Endothelial cell of umbilical vein (primary cell): ENCODE results near the gene VASN. TPM values are rescaled to one million over a fixed set of nuclear protein-coding genes. Genes with fewer than 3 reads are reported as not detected.

ENCODE experiments used
- BruUV-seq: library from RNA; stranded (reverse); fragments of 400-500 nt; replicated peaks from 2 replicates; lab custom pipeline; 2021; lab: Mats Ljungman, UMichigan
- CTCF ChIA-PET: fragments of 300-600, 350-600 bp; sonication (Branson Sonifier 250); formaldehyde crosslinking; loops from one replicate; lab custom pipeline; 2021; ENCODE audit warnings: antibody characterized with exemption, inconsistent platforms; lab: Charles Lee
- POLR2A ChIA-PET: fragments of 300-600, 350-600 bp; sonication (Branson Sonifier 250); formaldehyde crosslinking; loops from one replicate; lab custom pipeline; 2021; ENCODE audit warnings: antibody characterized with exemption, inconsistent platforms; lab: Charles Lee
- DNase-seq: peaks from one replicate; pipeline ENCODE4 v3.0.0-alpha.2; 2011; ENCODE audit warnings: low read depth, low spot score
- FAIRE-seq: peaks from 2 replicates; lab custom pipeline; 2011; peaks lifted over from hg19 to GRCh38; lab: Jason Lieb, UNC
- H2AFZ ChIP-seq: 2 replicates; pipeline ENCODE4 v1.6.0; 2012; ENCODE audit warnings: low read depth, low read length, control low read depth, inconsistent platforms
- H3K27ac ChIP-seq: 2 replicates; pipeline ENCODE4 v1.5.1; 2011; ENCODE audit warnings: low read depth, mild to moderate bottlenecking, control low read depth, low read length, moderate library complexity; ENCODE audit not compliant: insufficient read depth
- H3K27me3 ChIP-seq, 2 experiments: 2 replicates each; pipeline versions ENCODE4 v1.6.0 to v1.6.1; 2011; ENCODE audit warnings: low read length in 2 of 2, mixed read lengths in 1 of 2; ENCODE audit not compliant: control insufficient read depth in 2 of 2, insufficient read depth in 2 of 2
- H3K36me3 ChIP-seq, 2 experiments: 2 replicates in 1 of 2; 3 replicates in 1 of 2; pipeline ENCODE4 v1.5.1; 2011; ENCODE audit warnings: low read length in 2 of 2, mild to moderate bottlenecking in 1 of 2, moderate library complexity in 1 of 2; ENCODE audit not compliant: control insufficient read depth in 2 of 2, insufficient read depth in 2 of 2; ENCODE audit errors: extremely low read depth in 1 of 2
- H3K4me1 ChIP-seq: 3 replicates; pipeline ENCODE4 v1.5.1; 2011; ENCODE audit warnings: mild to moderate bottlenecking, low read length; ENCODE audit not compliant: control insufficient read depth, insufficient read depth; ENCODE audit errors: extremely low read depth
- H3K4me2 ChIP-seq: 2 replicates; pipeline ENCODE4 v1.6.1; 2011; ENCODE audit warnings: low read length, control low read depth, mixed read lengths; ENCODE audit not compliant: insufficient read depth
- H3K4me3 ChIP-seq, 3 experiments: fragments of 200-600 bp in 1 of 3; sonication (generic), shearing (Covaris generic) in 1 of 3; replicated peaks in 1 of 3; 2 replicates each; pipeline ENCODE4 v1.5.1; 2011 to 2016; ENCODE audit warnings: control low read depth in 3 of 3, low read length in 3 of 3, mild to moderate bottlenecking in 2 of 3, inconsistent platforms in 1 of 3, low read depth in 1 of 3, moderate library complexity in 1 of 3; ENCODE audit not compliant: insufficient read depth in 1 of 3
- H3K79me2 ChIP-seq: 2 replicates; pipeline ENCODE4 v1.6.0; 2012; ENCODE audit warnings: low read length, inconsistent platforms; ENCODE audit not compliant: control insufficient read depth, insufficient read depth
- H3K9ac ChIP-seq: replicated peaks from 2 replicates; pipeline ENCODE3; 2011; ENCODE audit warnings: low read length, control low read depth; ENCODE audit not compliant: insufficient read depth; ENCODE audit errors: extremely low read depth
- H3K9me1 ChIP-seq: replicated peaks from 3 replicates; pipeline ENCODE4 v1.6.0; 2011; ENCODE audit warnings: mild to moderate bottlenecking, low read length; ENCODE audit not compliant: control insufficient read depth, insufficient read depth; ENCODE audit errors: extremely low read depth
- H3K9me3 ChIP-seq: replicated peaks from 2 replicates; pipeline ENCODE4 v1.5.1; 2012; ENCODE audit warnings: low read length, inconsistent platforms; ENCODE audit not compliant: control insufficient read depth, insufficient read depth
- H4K20me1 ChIP-seq: replicated peaks from 2 replicates; pipeline ENCODE3; 2011; ENCODE audit warnings: mild to moderate bottlenecking, low read length; ENCODE audit not compliant: control insufficient read depth, insufficient read depth; ENCODE audit errors: extremely low read depth
- FOS ChIP-seq: IDR thresholded peaks from 2 replicates; pipeline ENCODE4 v1.6.1; 2011; ENCODE audit warnings: mild to moderate bottlenecking, low read length, moderate library complexity, borderline replicate concordance; ENCODE audit not compliant: insufficient read depth
- GATA2 ChIP-seq: IDR thresholded peaks from 2 replicates; pipeline ENCODE4 v1.7.0; 2011; ENCODE audit warnings: low read depth, mild to moderate bottlenecking, moderate library complexity, mixed read lengths, low read length; ENCODE audit not compliant: insufficient read length, insufficient read depth
- JUN ChIP-seq: IDR thresholded peaks from 2 replicates; pipeline ENCODE4 v1.6.1; 2011; ENCODE audit warnings: borderline replicate concordance, low read depth; ENCODE audit not compliant: insufficient read length, insufficient read depth
- MAX ChIP-seq: IDR thresholded peaks from 2 replicates; pipeline ENCODE4 v1.6.1; 2011; ENCODE audit not compliant: insufficient read depth, insufficient read length
- MYC ChIP-seq: IDR thresholded peaks from one replicate; pipeline ENCODE4 v1.6.1; 2011; ENCODE audit warnings: mild to moderate bottlenecking, low read depth, low read length
- POLR2A ChIP-seq: IDR thresholded peaks from 2 replicates; pipeline ENCODE4 v1.6.1; 2012; ENCODE audit warnings: low read depth, mild to moderate bottlenecking, control low read depth, low read length
- POLR2AphosphoS5 ChIP-seq: IDR thresholded peaks from 2 replicates; pipeline ENCODE4 v1.6.1; 2012; ENCODE audit warnings: low read depth, mild to moderate bottlenecking, control low read depth, low read length, moderate library complexity; ENCODE audit not compliant: insufficient read depth
- dilution Hi-C: fragments of 300-500 bp; cut with MboI; formaldehyde crosslinking; loops from one replicate; pipeline ENCODE4 v1.15.0; 2019; ENCODE audit warnings: low sequenced_read_pairs; ENCODE audit not compliant: extremely low pct_ligation_motif_present
- intact Hi-C: fragments of 100-400 bp; cut with micrococcal nuclease; formaldehyde crosslinking; loops from one replicate; pipeline ENCODE4 v1.10.0; 2022
- polyA plus RNA-seq, 4 experiments: library from polyadenylated mRNA; depleted of rRNA in 3 of 4; stranded (reverse) in 3 of 4; unstranded in 1 of 4; fragments of >200 nt; gene quantifications; 2 replicates each; pipeline versions ENCODE4 v1.2.1 to v1.2.3, GENCODE V29; 2011 to 2012; ENCODE audit warnings: missing spikeins in 1 of 4
- small RNA-seq: library from RNA; depleted of rRNA; stranded (forward); fragments of <200 nt; gene quantifications from one replicate; pipeline ENCODE3, GENCODE V24; 2012; ENCODE audit warnings: low replicate concordance, low read depth; ENCODE audit not compliant: insufficient read depth, insufficient read length
- total RNA-seq: library from RNA; stranded (reverse); gene quantifications from 2 replicates; pipeline ENCODE4 v1.2.3, GENCODE V29; 2021

VASN gene
- total and polyA plus RNA-seq, 2 donors (not counting 3 experiments of a cell fraction or from before 2014, with no cell fraction given) = 0.41 to 0.42 TPM

- Histone ChIP-seq H2AFZ (no peak overlapping the region), H3K27ac (no peak overlapping the region), H4K20me1 (no peaks in the 10 kb centered on the region), H3K36me3 (peaks cover 0 to 2% of the 10 kb centered on the region in 2 experiments), H3K4me3 (no peak overlapping the region), H3K9me1 (no peaks in the 10 kb centered on the region), H3K4me1 (peaks cover 16% of the 10 kb centered on the region), H3K27me3 (no peaks in the 10 kb centered on the region), H3K79me2 (peaks cover 40% of the 10 kb centered on the region), H3K4me2 (no peak overlapping the region), H3K9me3 (no peaks in the 10 kb centered on the region), H3K9ac (no peak overlapping the region)
- FAIRE-seq (no peak), DNase-seq (no peak)
- intact Hi-C loops = loop anchor here (5.0 kb wide), 1 partner anchor 49 kb away; the partner anchor contains the start of gene HMOX2
- dilution Hi-C loops = no loop called here
- TF ChIP-seq MAX = no peak
- TF ChIP-seq JUN = no peak
- CTCF ChIA-PET = interaction anchor here (1.0 to 1.2 kb wide), 2 partner anchors 11 to 26 kb away, joined by 3 read pairs; no protein-coding TSS in a partner anchor
- BruUV-seq = no TSS peak
- POLR2A ChIA-PET = interaction anchor here (0.6 kb wide), 1 partner anchor 9 kb away, joined by 3 read pairs; no protein-coding TSS in a partner anchor
These were observed 56.9 kb downstream of the VASN start for GRCh38 chr16:4428500-4428899.

GRCh38 chr16:4431023-4431422 is 59.4 kb downstream of the VASN start:
- no TSS peak for BruUV-seq
- DNase-seq = no peak

More at GRCh38 chr16:4431023-4431422, 59.4 kb downstream of the VASN start:
- Histone ChIP-seq H3K36me3 (peaks cover 3 to 5% of the 10 kb centered on the region in 2 experiments), H3K27me3 (no peaks in the 10 kb centered on the region), H3K27ac (no peak overlapping the region), H4K20me1 (no peaks in the 10 kb centered on the region), H3K4me3 (no peak overlapping the region), H3K79me2 (peaks cover 37% of the 10 kb centered on the region), H3K9ac (no peak overlapping the region), H3K9me1 (no peaks in the 10 kb centered on the region), H2AFZ (no peak overlapping the region), H3K9me3 (no peaks in the 10 kb centered on the region), H3K4me1 (peaks cover 11% of the 10 kb centered on the region), H3K4me2 (no peak overlapping the region)
- dilution Hi-C loops = no loop called here
- no peak for TF ChIP-seq POLR2A
- no peak for TF ChIP-seq POLR2AphosphoS5
- no peak for TF ChIP-seq MYC
- TF ChIP-seq GATA2 = no peak
- TF ChIP-seq FOS = no peak
- no peak for TF ChIP-seq MAX
- no peak for TF ChIP-seq JUN
- CTCF ChIA-PET = no interaction called here
- POLR2A ChIA-PET = no interaction called here
- intact Hi-C loops = no loop called here
- FAIRE-seq = no peak

Small RNAs within 50 kb of the gene (small RNA-seq; reads per million reads assigned to genes)
- gene AC012676.2 = not detected

Other genes starting within 250 kb of the VASN start
- 0.14 and 0.29 TPM in 2 replicates for gene SRL, start 129.8 kb upstream of the VASN start, total RNA-seq
- gene SRL, start 129.8 kb upstream of the VASN start, polyA plus RNA-seq = 0.21 and 0.27 TPM in 2 replicates
- 11.1 and 12.4 TPM in 2 replicates for gene TFAP4, start 98.8 kb upstream of the VASN start, total RNA-seq
- gene TFAP4, start 98.8 kb upstream of the VASN start, polyA plus RNA-seq = 3.0 and 3.4 TPM in 2 replicates
- gene GLIS2, start 55.8 kb upstream of the VASN start, total RNA-seq = 10.1 and 11.3 TPM in 2 replicates
- 4.6 and 5.1 TPM in 2 replicates for gene GLIS2, start 55.8 kb upstream of the VASN start, polyA plus RNA-seq
- 35.8 and 40.0 TPM in 2 replicates for gene PAM16, start 20.5 kb upstream of the VASN start, total RNA-seq
- 67.2 and 76.2 TPM in 2 replicates for gene PAM16, start 20.5 kb upstream of the VASN start, polyA plus RNA-seq
- gene CORO7, start 44.7 kb downstream of the VASN start, total RNA-seq = 70.4 and 72.3 TPM in 2 replicates
- 42.5 and 57.1 TPM in 2 replicates for gene CORO7, start 44.7 kb downstream of the VASN start, polyA plus RNA-seq
- gene DNAJA3, start 54.0 kb downstream of the VASN start, total RNA-seq = 40.6 and 45.4 TPM in 2 replicates
- 29.0 and 33.4 TPM in 2 replicates for gene DNAJA3, start 54.0 kb downstream of the VASN start, polyA plus RNA-seq
- gene NMRAL1, start 102.8 kb downstream of the VASN start, total RNA-seq = 38.4 and 48.0 TPM in 2 replicates
- gene NMRAL1, start 102.8 kb downstream of the VASN start, polyA plus RNA-seq = 84.4 and 101 TPM in 2 replicates
- 80.7 and 92.6 TPM in 2 replicates for gene HMOX2, start 104.5 kb downstream of the VASN start, total RNA-seq
- 86.3 and 91.0 TPM in 2 replicates for gene HMOX2, start 104.5 kb downstream of the VASN start, polyA plus RNA-seq
- 22.4 and 33.9 TPM in 2 replicates for gene CDIP1, start 166.9 kb downstream of the VASN start, total RNA-seq
- gene CDIP1, start 166.9 kb downstream of the VASN start, polyA plus RNA-seq = 37.4 and 47.6 TPM in 2 replicates
- gene C16orf96, start 184.5 kb downstream of the VASN start, total RNA-seq = not detected in 2 replicates
- not detected in 2 replicates for gene C16orf96, start 184.5 kb downstream of the VASN start, polyA plus RNA-seq
- gene UBALD1, start 243.0 kb downstream of the VASN start, total RNA-seq = 41.6 and 43.8 TPM in 2 replicates
- gene UBALD1, start 243.0 kb downstream of the VASN start, polyA plus RNA-seq = 24.8 and 34.6 TPM in 2 replicates